PC-9 (cell line): Measurements from ENCODE around the gene CLEC18A. TPM values are rescaled to one million over a fixed set of nuclear protein-coding genes. Genes with fewer than 3 reads are reported as not detected.
"Not testable (repeated sequence)": the region's sequence is repeated elsewhere in the genome, so short reads cannot be mapped to it uniquely, and the experiment has no call there.

Source experiments
- BruUV-seq: library from RNA; stranded (reverse); fragments of 400-500 nt; replicated peaks from 2 replicates; lab custom pipeline; 2021; lab: Mats Ljungman, UMichigan
- CTCF ChIA-PET: fragments of 300-600 bp; sonication (Branson Sonifier 250); formaldehyde crosslinking; loops from one replicate; lab custom pipeline; 2022; ENCODE audit warnings: antibody characterized with exemption; lab: Charles Lee
- POLR2A ChIA-PET: fragments of 300-600 bp; sonication (Branson Sonifier 250); formaldehyde crosslinking; loops from one replicate; lab custom pipeline; 2022; ENCODE audit warnings: antibody characterized with exemption; ENCODE audit not compliant: unreplicated experiment; lab: Charles Lee
- DNase-seq, 2 experiments: peaks; one replicate each; pipeline versions ENCODE4 v3.0.0 to v3.0.0-alpha.2; 2015 to 2022; ENCODE audit warnings: mixed read lengths in 1 of 2
- H2AFZ ChIP-seq: fragments of 200-600 bp; sonication (generic); 2 replicates; pipeline ENCODE4 v1.8.1; 2017; ENCODE audit warnings: antibody characterized with exemption
- H3F3A ChIP-seq: fragments of 200-600 bp; sonication (generic); 2 replicates; pipeline ENCODE4 v1.8.1; 2017; ENCODE audit warnings: antibody characterized with exemption, mild to moderate bottlenecking, low read depth; ENCODE audit not compliant: insufficient read depth
- H3K27ac ChIP-seq: fragments of 200-600 bp; sonication (generic); 2 replicates; pipeline ENCODE4 v1.6.1; 2016; ENCODE audit warnings: mixed run types
- H3K27me3 ChIP-seq: fragments of 200-600 bp; sonication (generic); 2 replicates; pipeline ENCODE4 v1.6.1; 2016; ENCODE audit warnings: low read depth, mixed run types; ENCODE audit not compliant: insufficient read depth
- H3K36me3 ChIP-seq: fragments of 200-600 bp; sonication (generic); 2 replicates; pipeline ENCODE4 v1.6.1; 2016; ENCODE audit warnings: low read depth, mixed run types
- H3K4me1 ChIP-seq: fragments of 200-600 bp; sonication (generic); replicated peaks from 2 replicates; pipeline ENCODE4 v1.6.1; 2016; ENCODE audit warnings: mixed run types; ENCODE audit not compliant: insufficient read depth
- H3K4me2 ChIP-seq: fragments of 200-600 bp; sonication (generic); 2 replicates; pipeline ENCODE4 v1.6.1; 2017; ENCODE audit warnings: mixed run types
- H3K4me3 ChIP-seq: fragments of 200-600 bp; sonication (generic); 2 replicates; pipeline ENCODE4 v1.6.1; 2016; ENCODE audit warnings: mixed run types
- H3K79me2 ChIP-seq: fragments of 200-600 bp; sonication (generic); 2 replicates; pipeline ENCODE4 v1.6.1; 2017; ENCODE audit warnings: low read depth, mixed run types
- H3K9me2 ChIP-seq: fragments of 200-600 bp; sonication (generic); 2 replicates; pipeline ENCODE4 v1.8.1; 2017; ENCODE audit warnings: mild to moderate bottlenecking; ENCODE audit not compliant: insufficient read depth
- H3K9me3 ChIP-seq: fragments of 200-600 bp; sonication (generic); 2 replicates; pipeline ENCODE4 v1.8.1; 2016; ENCODE audit warnings: low read depth; ENCODE audit not compliant: insufficient read depth
- H4K20me1 ChIP-seq: fragments of 200-600 bp; sonication (generic); 2 replicates; pipeline ENCODE4 v1.8.1; 2017; ENCODE audit not compliant: insufficient read depth
- EZH2 ChIP-seq: fragments of 200-600 bp; sonication (generic); IDR thresholded peaks from 2 replicates; pipeline ENCODE4 v1.8.0; 2017; ENCODE audit warnings: antibody characterized with exemption, low read depth
- intact Hi-C: fragments of 100-400 bp; cut with micrococcal nuclease; formaldehyde crosslinking; loops from one replicate; pipeline ENCODE4 v1.10.0; 2022; ENCODE audit not compliant: unreplicated experiment
- total RNA-seq: library from RNA; stranded (reverse); gene quantifications from 2 replicates; pipeline ENCODE4 v1.2.3, GENCODE V29; 2021
- TF ChIP-seq, protein P1 (sequence below): fragments of 200-600 bp; sonication (generic); conservative IDR thresholded peaks from 2 replicates; pipeline ENCODE4 v1.6.1; 2017; ENCODE audit warnings: mixed run types, antibody characterized with exemption, mild to moderate bottlenecking, moderate library complexity

The CLEC18A gene
- total RNA-seq, 1 experiment from 2014 or later: 1.3 TPM

DNA sequence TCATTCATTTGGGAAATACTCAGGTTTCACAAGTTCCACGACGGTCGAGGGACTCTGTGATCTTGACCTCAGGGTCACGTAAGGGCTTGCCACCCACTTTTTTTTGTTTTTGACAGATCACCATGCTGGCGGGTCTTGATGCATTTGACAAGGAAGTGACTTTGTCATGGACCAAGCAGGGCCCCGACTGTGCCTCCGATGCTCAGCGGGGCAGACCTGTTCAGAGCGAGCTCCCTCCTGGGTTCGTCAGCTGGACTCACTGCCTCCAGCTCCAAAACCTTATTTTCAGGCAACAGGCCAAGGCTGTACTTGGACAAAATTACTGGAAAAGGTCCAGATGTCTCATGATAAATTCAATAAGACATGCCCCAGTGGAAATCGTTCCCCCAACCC, 9.0 kb upstream of the CLEC18A start:
- Histone ChIP-seq H4K20me1 (no peaks in the 10 kb centered on the region), H3K27ac (no peak overlapping the region), H3K4me3 (no peak overlapping the region), H3K27me3 (no peaks in the 10 kb centered on the region), H3K4me2 (no peak overlapping the region), H3K79me2 (no peaks in the 10 kb centered on the region), H3K36me3 (no peaks in the 10 kb centered on the region), H3F3A (no peaks in the 10 kb centered on the region), H3K9me3 (no peaks in the 10 kb centered on the region), H3K9me2 (no peaks in the 10 kb centered on the region), H2AFZ (no peak overlapping the region), H3K4me1 (no peaks in the 10 kb centered on the region)
- intact Hi-C loops: no loop called here
- no peak for TF ChIP-seq EZH2
- TF ChIP-seq, protein P1, sequence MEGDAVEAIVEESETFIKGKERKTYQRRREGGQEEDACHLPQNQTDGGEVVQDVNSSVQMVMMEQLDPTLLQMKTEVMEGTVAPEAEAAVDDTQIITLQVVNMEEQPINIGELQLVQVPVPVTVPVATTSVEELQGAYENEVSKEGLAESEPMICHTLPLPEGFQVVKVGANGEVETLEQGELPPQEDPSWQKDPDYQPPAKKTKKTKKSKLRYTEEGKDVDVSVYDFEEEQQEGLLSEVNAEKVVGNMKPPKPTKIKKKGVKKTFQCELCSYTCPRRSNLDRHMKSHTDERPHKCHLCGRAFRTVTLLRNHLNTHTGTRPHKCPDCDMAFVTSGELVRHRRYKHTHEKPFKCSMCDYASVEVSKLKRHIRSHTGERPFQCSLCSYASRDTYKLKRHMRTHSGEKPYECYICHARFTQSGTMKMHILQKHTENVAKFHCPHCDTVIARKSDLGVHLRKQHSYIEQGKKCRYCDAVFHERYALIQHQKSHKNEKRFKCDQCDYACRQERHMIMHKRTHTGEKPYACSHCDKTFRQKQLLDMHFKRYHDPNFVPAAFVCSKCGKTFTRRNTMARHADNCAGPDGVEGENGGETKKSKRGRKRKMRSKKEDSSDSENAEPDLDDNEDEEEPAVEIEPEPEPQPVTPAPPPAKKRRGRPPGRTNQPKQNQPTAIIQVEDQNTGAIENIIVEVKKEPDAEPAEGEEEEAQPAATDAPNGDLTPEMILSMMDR: no peak
- no peak for DNase-seq
- BruUV-seq: no TSS peak
- POLR2A ChIA-PET: no interaction called here
- CTCF ChIA-PET: no interaction called here

DNA sequence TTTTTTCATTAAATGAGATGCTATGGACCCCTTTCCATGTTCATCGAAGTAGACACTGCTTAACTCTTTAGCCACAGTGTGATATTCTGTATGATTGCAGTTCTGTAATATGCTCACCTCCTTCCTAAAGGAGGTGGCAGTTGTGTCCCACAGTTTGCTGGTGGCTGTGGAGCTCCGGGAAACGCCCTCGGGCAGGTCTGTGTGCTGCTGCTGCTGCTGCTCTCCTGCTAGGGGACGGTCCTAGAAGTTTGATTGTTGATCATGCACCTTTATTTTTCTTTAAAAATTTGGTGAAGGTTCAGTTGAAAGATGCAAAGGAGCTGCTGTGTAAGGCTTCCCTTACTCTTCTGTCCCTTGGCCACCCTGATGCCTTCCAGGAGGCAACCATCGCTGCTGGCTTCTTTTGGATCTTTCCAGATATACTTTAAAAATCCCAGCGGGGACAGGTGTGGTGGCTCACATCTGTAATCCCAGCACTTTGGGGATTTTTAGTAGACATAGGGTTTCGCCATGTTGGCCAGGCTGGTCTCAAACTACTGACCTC, 8.4 kb upstream of the CLEC18A start:
- no peak overlapping the region for H3K27ac ChIP-seq
- TF ChIP-seq, protein P1: no peak
- TF ChIP-seq EZH2: no peak

DNA sequence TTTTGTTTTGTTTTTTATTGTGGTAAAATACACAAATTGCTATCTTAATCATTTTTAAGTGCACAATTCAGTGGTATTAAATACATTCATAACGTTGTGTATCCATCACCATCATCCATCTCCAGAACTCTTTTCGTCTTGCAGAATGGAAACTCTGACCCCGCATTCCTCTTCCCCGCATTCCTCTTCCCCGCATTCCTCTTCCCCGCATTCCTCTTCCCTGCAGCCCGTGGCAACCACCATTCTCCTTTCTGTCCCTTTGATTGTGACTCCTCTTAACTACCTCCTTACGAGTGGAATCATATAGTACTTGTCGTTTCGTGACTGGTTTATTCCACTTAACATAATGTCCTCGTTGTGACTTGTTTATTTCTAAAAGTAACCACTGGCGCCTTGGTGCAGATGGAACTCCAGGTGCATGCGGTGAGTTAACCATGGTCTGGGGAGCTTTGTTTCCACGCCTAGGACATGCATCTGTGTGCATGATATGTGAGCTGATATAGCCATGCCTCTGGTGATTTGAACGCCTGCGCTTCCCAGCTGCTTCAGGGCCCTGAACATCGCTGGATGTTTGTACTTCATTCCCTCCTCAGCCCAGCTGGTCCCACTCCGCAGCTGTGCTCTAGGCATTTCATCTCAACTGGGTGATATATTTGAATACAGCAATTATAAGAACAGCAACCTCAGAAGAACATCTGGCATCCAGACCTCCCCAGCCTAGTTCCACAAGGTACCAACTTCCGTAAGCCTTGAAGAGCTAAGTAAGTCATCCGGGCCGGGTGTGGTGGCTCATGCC, 7.7 kb upstream of the CLEC18A start:
- not testable (repeated sequence) for BruUV-seq

More for the DNA sequence above, 8.4 kb upstream of the CLEC18A start:
- ChIA-PET CTCF (no interaction called here), POLR2A (no interaction called here)
- H3K4me3 ChIP-seq: no peak overlapping the region
- H2AFZ ChIP-seq: no peak overlapping the region
- H3K36me3 ChIP-seq: no peaks in the 10 kb centered on the region
- no peaks in the 10 kb centered on the region for H4K20me1 ChIP-seq
- DNase-seq: no peak
- no peaks in the 10 kb centered on the region for H3K9me3 ChIP-seq
- no peak overlapping the region for H3K4me2 ChIP-seq
- H3K79me2 ChIP-seq: no peaks in the 10 kb centered on the region
- no peaks in the 10 kb centered on the region for H3K27me3 ChIP-seq
- no peaks in the 10 kb centered on the region for H3K9me2 ChIP-seq
- no TSS peak for BruUV-seq
- intact Hi-C loops: no loop called here
- H3K4me1 ChIP-seq: no peaks in the 10 kb centered on the region
- H3F3A ChIP-seq: no peaks in the 10 kb centered on the region

DNA sequence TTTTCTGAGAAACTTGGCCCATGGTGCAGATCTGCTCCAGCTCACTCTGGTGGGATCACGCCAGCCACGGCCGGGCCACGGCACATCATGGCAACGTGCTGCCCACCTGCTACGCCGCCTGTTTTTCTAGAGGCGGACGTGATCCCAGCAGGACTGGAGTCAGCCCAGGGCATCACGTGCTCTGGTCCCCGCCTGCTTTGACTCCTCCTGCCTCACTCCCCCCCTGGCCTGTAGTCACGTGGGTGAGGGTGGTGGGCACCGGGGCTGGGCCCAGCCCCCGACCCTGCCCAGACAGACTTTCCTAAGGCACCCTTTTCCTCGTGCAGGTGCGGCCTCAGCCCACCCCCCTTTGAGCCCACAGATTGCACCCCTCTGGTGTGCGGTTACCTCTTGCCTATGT, 723 bp upstream of the CLEC18A start:
- CTCF ChIA-PET, BruUV-seq, H3F3A ChIP-seq: not testable (repeated sequence)

More for the DNA sequence above, 7.7 kb upstream of the CLEC18A start:
- H3K4me3 ChIP-seq, H3K27me3 ChIP-seq, H3K36me3 ChIP-seq, DNase-seq, H3K27ac ChIP-seq, CTCF ChIA-PET, H3K9me3 ChIP-seq, H2AFZ ChIP-seq, H3F3A ChIP-seq, H3K9me2 ChIP-seq, H3K4me1 ChIP-seq, H3K4me2 ChIP-seq, H3K79me2 ChIP-seq, POLR2A ChIA-PET, H4K20me1 ChIP-seq, intact Hi-C loops: not testable (repeated sequence)

DNA sequence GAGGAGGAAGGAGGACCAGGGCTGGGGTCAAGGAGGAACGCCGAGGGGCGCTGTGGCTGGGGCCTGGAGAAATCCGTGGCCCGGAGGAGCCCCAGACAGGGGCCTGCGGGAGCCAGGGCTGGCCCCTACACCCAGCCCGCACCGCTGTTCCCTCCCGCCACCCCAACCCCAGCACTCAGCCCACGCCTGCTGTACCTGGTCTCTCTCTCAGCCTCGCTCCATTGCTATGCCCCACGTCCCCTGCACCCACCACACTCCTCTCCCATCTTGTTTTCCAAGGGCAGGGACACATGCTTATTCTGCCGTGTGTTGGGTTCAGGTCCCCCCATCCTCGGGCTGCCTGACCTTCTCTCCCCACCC, 518 bp downstream of the CLEC18A start:
- H3F3A ChIP-seq, DNase-seq, H3K4me2 ChIP-seq, H3K9me3 ChIP-seq, H3K79me2 ChIP-seq, POLR2A ChIA-PET, H3K27ac ChIP-seq, BruUV-seq, H2AFZ ChIP-seq, H3K36me3 ChIP-seq, H3K9me2 ChIP-seq, CTCF ChIA-PET, intact Hi-C loops, H3K4me3 ChIP-seq, H4K20me1 ChIP-seq, H3K27me3 ChIP-seq, H3K4me1 ChIP-seq: not testable (repeated sequence)

More for the DNA sequence above, 723 bp upstream of the CLEC18A start:
- H3K4me2 ChIP-seq, H3K9me2 ChIP-seq, H4K20me1 ChIP-seq, H2AFZ ChIP-seq, H3K27me3 ChIP-seq, H3K79me2 ChIP-seq, DNase-seq, H3K4me3 ChIP-seq, H3K4me1 ChIP-seq, H3K36me3 ChIP-seq, H3K9me3 ChIP-seq, intact Hi-C loops, POLR2A ChIA-PET, H3K27ac ChIP-seq: not testable (repeated sequence)

DNA sequence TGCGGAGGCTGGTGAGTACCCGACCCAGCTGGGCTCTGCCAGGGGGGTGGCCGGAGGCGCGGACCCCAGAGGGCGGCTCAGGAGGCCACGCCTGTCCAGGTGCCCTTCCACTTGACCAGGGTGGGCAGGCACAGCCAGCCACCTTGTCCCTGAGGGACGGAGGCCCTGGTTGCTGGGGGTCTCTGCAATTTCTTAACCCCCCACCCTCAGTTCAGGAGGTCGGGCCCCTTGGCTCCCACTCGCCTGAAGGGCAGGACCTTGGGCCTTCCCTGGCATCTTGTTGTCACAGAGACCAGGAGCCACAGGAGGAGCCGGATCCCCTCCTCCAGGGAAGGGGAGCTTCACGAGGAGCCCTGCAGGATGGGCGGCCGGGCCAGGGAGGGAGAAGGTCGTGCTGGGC, 982 bp downstream of the CLEC18A start:
- BruUV-seq, intact Hi-C loops: not testable (repeated sequence)

More for the DNA sequence above, 982 bp downstream of the CLEC18A start:
- H3K4me2 ChIP-seq, H3F3A ChIP-seq, H3K79me2 ChIP-seq, H3K9me3 ChIP-seq, H3K9me2 ChIP-seq, H2AFZ ChIP-seq, H3K27ac ChIP-seq, H3K36me3 ChIP-seq, CTCF ChIA-PET, POLR2A ChIA-PET, DNase-seq, H4K20me1 ChIP-seq, H3K27me3 ChIP-seq, H3K4me1 ChIP-seq, H3K4me3 ChIP-seq: not testable (repeated sequence)
